GM12878 (cell line): ENCODE results near the gene EPB41L2.

Experiments
- SUZ12 ChIP-seq: fragments of 200-600 bp; sonication (generic); IDR thresholded peaks from one replicate; pipeline ENCODE4 v1.6.1; 2018; ENCODE audit warnings: antibody characterized with exemption, mild to moderate bottlenecking; ENCODE audit not compliant: unreplicated experiment
- ZNF274 ChIP-seq: IDR thresholded peaks from one replicate; pipeline ENCODE4 v1.8.0; 2011; ENCODE audit not compliant: insufficient read length, insufficient read depth
- TF ChIP-seq, protein P1 (sequence below): IDR thresholded peaks from 2 replicates; pipeline ENCODE4 v1.6.1; 2011; ENCODE audit warnings: borderline replicate concordance, low read depth, mild to moderate bottlenecking, moderate library complexity, low read length; ENCODE audit not compliant: insufficient read depth, poor library complexity, severe bottlenecking
- TF ChIP-seq, protein P2 (sequence below), 3 experiments: IDR thresholded peaks in 2 of 3; conservative IDR thresholded peaks in 1 of 3; 2 replicates each; pipeline ENCODE4 v1.5.1; 2011; ENCODE audit warnings: low read depth in 3 of 3, low read length in 3 of 3, mild to moderate bottlenecking in 3 of 3, control low read depth in 2 of 3, moderate library complexity in 2 of 3, inconsistent platforms in 1 of 3, mixed read lengths in 1 of 3; ENCODE audit not compliant: control insufficient read depth in 2 of 3, insufficient read depth in 1 of 3; ENCODE audit errors: extremely low read depth in 1 of 3

DNA sequence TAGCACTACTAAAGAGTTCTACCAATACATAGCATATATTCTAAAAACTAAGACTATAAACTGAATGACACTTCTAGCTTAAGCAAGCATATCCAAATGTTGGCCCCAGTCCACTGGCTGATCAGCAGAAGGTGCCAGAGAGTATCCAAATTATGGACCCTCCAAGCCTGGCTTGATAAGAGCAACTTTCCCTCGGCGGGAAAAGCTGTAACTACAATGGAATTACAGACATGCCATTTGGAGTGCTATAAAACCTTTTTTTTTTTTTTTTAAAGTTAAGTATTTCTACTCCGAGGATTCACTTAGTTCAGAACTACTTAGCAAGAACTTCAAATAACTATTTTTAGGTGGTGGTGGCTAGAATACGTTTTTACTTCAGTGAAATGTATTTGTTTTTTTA, 94.6 kb downstream of the EPB41L2 start:
- TF ChIP-seq, protein P1, sequence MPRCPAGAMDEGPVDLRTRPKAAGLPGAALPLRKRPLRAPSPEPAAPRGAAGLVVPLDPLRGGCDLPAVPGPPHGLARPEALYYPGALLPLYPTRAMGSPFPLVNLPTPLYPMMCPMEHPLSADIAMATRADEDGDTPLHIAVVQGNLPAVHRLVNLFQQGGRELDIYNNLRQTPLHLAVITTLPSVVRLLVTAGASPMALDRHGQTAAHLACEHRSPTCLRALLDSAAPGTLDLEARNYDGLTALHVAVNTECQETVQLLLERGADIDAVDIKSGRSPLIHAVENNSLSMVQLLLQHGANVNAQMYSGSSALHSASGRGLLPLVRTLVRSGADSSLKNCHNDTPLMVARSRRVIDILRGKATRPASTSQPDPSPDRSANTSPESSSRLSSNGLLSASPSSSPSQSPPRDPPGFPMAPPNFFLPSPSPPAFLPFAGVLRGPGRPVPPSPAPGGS = no peak
- no peak for TF ChIP-seq ZNF274
- TF ChIP-seq, protein P2, sequence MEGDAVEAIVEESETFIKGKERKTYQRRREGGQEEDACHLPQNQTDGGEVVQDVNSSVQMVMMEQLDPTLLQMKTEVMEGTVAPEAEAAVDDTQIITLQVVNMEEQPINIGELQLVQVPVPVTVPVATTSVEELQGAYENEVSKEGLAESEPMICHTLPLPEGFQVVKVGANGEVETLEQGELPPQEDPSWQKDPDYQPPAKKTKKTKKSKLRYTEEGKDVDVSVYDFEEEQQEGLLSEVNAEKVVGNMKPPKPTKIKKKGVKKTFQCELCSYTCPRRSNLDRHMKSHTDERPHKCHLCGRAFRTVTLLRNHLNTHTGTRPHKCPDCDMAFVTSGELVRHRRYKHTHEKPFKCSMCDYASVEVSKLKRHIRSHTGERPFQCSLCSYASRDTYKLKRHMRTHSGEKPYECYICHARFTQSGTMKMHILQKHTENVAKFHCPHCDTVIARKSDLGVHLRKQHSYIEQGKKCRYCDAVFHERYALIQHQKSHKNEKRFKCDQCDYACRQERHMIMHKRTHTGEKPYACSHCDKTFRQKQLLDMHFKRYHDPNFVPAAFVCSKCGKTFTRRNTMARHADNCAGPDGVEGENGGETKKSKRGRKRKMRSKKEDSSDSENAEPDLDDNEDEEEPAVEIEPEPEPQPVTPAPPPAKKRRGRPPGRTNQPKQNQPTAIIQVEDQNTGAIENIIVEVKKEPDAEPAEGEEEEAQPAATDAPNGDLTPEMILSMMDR (IDR thresholded peaks at IDR 0.05 in 2 of 3, conservative IDR thresholded peaks at IDR 0.05 in 1 of 3; ENCODE audit: control insufficient read depth in 2 of 3, extremely low read depth in 1 of 3, insufficient read depth in 1 of 3, low read depth in 3 of 3, low read length in 3 of 3) = no peak
- no peak for TF ChIP-seq SUZ12
